NCI-H1694 (cell line): ENCODE results near the gene SPDYE16.
"Not testable (repeated sequence)": the region's sequence is repeated elsewhere in the genome, so short reads cannot be mapped to it uniquely, and the experiment has no call there.

ENCODE experiments used
- DNase-seq: peaks from one replicate; lab custom pipeline; 2025; lab: John Stamatoyannopoulos, UW

The SPDYE16 gene

DNA sequence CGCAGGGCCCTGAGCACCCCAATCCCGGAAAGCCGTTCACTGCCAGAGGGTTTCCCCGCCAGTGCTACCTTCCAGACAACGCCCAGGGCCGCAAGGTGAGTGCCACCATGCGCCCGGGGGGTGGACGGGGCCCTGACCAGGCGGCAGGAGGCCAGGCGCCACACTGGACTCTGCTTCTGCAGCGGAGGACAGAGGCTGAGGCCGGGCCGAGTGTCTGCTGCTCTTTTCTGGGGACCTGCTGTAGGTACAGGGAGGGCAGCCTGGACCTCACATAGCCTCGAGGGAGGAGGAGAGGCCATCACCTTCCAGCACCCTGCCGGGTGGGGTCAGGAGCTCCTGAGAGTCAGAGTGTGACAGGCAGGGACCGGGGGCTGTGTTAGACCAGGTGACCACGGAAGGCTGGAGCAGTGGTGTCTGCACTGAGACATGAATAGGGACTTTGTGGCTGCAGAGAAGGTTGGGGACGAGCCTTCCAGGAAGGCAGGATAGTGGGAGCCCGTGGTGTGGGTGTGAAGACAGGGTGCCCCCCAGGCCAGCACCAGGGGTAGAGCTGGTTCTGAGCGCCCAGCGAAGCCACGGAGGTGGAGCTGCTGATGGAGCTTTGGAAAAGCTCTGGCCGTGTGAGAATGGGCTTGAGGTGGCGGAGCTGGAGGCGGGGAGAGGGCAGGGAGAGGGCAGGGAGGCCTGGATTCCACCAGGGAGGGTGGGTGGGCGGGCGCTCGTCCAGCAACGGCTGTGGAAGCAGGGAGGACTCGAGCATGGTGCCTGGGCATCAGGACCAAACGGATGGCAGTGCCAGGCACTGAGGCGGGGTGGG lies 38.5 kb downstream of the SPDYE16 start:
- not testable (repeated sequence) for DNase-seq

DNA sequence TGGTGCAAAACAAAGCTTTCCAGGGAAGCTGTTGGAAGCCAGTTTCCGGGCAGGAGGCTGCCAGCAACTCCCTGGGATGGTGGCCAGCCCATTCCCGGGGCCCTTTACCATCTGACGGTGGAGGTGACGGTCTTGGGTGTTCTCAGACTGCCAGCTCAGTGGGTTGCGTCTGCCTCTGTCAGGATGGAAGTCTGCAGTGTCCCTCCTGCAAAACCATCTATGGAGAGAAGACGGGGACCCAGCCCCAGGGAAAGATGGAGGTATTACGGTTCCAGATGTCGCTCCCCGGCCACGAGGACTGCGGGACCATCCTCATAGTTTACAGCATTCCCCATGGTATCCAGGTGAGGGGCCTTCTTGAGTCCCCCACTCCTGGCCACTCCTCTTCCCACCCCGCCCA lies 39.9 kb downstream of the SPDYE16 start:
- not testable (repeated sequence) for DNase-seq

DNA sequence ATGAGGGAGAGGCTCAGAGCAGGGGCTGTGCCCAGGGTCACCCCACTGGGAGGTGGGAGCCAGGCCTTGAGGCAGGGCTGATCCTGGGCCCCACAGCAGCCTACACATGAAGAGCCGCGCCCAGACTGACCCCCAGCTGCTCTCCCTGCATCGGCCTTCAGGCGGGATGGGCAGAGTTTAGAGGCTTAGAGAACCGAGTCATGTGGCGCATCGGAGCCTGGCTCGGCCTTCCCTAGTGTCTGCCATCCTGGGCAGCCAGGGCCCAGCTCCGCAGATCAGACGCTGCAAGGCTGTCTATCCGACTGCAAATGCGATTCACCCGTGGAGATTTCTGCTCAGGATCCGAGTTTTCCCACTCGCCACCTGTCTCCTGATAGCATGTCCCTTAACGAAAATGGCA lies 40.3 kb downstream of the SPDYE16 start:
- not testable (repeated sequence) for DNase-seq

DNA sequence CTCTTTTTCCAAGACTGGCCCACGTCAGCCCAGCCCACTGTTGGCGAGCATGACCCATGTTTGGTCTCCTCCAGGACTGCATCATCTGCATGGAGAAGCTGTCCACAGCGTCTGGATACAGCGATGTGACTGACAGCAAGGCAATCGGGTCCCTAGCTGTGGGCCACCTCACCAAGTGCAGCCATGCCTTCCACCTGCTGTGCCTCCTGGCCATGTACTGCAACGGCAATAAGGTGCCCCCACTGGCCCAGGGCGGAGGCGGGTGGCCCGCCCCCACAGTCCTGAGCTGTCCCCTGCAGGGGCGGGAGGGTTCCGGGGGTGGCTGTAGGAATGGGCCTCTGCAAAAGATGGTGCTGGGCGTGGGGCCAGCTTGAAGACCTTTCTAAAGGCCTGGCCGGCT lies 40.9 kb downstream of the SPDYE16 start:
- DNase-seq: not testable (repeated sequence)

DNA sequence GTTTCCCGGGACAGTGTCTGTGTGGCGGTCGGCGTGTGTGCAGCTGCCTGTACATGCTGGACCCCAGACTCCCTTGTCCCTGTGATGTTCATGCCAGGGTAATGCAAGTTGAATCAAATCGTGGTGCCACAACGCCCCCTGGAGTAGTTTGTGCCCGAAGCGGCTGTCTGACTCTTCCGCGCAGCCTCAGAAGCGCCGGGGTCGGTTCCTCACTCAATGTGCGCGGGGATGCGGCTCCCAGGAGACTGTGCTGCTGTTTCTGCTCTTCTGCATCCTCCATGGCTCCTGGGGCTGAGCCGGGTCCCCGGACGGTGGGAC lies 43.2 kb downstream of the SPDYE16 start:
- not testable (repeated sequence) for DNase-seq

DNA sequence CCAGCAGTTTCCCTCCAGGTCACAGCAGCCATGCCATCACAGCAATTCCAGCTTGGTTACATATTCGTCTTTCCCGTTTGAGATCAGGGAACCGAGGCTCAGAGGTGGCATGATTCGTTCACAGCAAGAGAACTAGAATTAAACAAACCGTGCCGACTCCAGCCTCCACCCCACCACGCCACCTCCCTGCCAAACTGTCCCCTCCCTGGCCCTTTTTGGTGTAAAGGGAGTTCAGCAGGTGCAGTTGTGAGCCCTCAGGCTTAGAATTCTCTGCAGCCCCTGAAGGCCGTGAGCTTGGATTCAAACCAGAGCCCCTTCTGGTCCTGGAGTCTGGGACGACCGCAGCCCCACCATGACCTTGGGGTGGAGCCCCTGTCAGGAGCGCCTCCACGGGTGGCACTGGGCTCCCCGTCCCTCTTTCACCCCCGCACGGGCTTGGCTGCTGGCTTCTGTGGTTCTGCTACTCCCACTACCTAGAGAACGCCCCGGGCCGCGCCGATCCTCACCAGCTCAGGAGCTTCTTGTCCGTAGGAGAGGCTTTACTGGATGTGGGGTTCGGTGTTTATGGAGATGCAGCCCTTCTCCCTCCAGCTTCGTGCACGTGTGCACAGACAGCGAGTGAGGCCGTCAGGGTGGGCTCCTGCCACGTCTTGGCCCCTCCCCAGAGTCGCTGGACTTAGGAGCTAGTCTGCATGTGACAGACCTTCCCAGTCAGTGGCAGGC lies 43.7 kb downstream of the SPDYE16 start:
- DNase-seq: not testable (repeated sequence)

DNA sequence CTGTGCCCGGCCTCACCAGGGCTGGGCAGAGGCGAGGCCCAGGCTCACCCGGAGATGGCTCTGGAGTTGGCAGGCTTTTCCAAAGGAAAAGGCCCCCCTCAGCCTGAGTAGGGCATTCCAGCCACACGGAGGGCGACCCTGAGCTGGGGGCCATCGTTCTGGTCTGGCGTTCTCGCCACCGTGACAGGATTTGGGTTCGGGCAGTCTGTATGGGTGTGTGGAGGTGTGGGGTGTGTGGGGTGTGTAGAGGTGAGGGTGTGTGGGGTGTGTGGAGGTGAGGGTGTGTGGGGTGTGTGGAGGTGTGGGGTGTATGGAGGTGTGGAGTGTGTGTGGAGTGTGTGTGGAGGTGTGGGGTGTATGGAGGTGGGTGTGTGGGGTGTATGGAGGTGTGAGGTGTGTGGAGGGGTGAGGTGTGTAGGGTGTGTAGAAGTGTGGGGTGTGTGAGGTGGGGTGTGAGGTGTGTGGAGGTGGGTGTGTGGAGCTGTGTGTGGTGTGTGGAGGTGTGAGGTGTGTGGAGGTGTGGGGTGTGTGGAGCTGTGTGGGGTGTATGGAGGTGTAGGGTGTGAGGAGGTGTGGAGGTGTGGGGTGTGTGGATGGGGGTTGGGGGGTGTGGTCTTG lies 44.4 kb downstream of the SPDYE16 start:
- DNase-seq: not testable (repeated sequence)

DNA sequence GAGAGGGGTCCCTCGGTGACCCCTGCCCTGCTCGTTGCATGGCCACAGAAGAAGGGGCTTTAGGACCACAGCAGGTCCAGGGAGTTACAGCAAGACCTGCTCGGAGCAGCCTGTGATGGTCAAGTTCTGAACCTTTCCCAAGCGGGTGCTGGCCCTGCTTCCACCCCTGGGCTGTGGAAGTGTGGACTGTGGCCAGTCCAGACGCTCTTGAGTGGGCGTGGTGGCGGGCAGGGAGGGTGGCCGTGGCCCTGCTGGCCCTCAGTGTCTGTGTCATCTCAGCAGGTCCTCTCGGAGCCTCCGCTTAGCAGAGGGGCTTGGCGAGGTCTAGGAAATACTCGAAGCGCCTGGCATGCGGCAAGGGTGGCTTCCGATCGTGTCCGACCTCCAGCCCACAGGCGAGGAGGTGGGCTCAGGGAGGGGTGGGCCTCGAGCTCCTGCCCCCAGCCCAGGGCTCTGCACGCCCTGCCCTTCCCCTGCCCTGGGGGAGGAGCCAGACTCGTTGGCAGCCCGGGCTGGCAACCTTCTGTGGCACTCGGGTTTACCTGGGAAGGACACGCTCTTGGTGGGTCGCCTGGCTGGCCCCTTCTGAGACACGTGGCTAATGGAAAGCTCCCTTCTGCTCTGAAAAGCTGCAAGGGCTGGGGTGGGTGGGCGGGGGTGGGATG lies 45.0 kb downstream of the SPDYE16 start:
- DNase-seq: not testable (repeated sequence)

DNA sequence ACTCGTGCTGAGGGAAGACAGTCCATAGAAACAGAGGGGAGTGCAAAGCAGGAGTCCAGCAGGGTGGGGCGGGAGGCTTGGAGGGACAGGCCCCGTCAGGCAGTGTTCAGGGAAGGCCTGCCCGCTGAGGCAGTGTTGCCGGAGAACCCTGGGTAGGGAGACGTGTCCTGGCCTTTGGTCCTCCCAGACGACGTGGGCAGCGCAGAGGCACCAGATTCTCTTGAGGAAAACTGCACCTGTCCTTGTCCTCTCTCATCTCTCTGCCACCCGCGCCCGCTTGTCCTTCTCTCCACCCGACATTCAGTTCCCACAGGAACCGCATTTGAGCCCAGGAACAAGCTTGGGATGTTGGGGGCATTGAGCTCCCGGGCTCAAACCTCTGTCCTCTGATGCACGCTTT lies 47.4 kb downstream of the SPDYE16 start:
- DNase-seq: not testable (repeated sequence)

DNA sequence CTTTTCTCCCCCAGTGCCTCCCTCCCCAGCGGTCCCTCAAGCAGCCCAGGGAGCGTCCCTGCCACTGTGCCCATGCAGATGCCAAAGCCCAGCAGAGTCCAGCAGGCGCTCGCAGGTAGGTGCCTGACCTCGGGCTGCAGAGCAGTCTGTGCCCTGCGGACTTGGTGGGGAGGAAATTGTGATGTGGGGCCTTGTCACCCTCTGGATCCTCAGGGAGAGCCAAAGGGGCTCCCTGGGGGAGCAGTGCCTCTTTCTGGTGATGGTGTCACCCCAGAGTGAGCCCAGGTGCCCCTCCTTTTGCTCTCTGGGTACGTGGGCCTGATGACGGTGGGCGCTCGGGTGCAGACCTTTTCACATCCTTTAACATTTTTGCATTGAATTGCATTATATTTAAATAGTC lies 51.0 kb downstream of the SPDYE16 start:
- DNase-seq: not testable (repeated sequence)

DNA sequence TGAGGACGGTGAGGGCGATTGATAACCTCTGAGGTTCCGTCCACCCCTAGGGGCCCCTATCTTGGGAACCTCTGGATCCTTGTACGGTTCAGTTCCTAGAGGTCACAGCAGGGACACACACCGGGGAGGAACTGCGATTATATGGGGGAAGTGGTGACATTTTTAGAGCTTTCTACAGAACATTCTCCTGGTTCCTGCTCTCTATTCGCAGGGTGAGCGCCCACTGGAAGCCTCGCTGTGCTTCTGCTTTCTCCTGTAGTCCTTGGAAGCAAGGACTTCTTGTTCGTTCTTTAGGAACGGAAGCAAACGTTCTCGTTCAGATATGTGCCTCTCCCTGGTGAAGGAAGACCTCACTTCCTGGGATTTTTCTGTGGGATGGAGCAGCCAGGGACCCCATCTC lies 55.1 kb downstream of the SPDYE16 start:
- DNase-seq: not testable (repeated sequence)

DNA sequence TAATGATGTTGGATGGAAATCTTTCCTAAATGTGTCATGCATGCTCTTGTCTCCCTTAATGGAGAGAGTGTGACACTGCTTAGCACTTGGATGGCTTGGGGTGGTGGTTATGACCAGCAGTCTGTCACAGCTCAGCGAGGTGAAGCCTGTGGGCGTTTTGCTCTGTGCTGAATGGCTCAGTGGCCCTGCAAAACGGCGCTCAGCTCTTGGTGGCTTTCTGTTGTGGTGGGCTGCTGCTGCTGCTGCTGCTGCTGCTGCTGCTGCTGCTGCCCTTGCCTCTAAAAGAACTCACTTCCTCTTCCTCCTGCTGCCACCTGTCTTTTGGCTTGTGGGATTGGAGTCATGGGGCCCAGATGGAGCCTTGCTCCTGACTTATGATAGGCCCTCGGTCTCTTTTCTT lies 56.5 kb downstream of the SPDYE16 start:
- not testable (repeated sequence) for DNase-seq

DNA sequence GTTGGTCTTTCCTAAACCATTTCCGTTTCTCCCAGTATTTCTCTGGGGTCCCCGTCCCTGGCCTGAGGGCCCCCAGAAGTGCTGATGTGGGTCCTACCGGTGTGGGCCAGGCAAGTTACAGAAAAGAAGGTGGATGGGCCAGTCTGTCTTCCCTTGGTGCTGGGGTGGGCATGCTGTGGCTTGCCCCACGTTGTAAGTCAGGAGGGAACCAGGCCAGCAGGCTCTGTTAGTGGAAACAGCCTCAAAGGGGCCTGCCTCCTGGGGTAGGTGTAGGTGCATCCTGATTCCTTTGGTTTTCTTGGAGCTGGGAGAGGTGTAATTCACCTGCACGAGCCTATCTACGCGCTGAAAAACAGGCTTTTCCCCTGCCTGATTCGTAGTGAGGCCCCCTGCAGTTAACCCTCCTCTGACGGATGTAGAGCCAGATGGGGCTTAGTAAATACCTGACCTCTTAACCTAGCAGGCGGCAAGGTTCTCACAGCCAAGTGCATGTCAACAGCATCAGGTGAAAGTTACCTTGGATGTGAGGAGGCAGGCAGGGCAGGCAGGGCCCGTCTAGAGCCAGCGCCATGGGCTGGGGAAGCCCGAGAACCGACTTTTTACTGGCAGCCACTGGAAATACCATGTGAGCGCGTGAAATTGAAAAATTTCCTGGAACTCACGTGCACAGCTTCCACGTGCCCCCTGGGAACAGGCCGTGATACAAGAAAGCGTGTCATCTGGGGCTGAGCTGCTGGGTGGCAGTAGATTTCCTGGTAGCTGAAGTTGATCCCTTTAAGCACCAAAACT lies 57.1 kb downstream of the SPDYE16 start:
- DNase-seq: not testable (repeated sequence)

DNA sequence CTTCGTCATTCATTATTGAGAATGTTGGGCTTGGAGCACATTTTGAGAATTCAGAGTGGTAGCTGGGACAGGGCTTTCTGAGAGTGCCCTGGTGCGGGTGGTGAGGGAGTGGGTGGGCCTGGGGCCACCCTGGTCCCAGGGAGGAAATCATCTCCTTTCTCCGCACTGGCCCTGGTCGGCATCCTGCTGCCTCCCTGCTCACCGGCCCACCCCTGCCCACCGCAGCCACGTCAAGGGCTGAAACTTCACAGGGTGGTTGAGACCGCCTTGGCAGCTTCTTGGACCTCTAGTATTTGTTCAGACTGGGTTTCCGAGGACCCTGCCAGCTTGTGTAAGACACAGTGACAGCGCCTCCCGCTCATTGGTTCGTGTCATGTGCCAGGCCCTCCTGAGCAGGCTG lies 58.6 kb downstream of the SPDYE16 start:
- DNase-seq: not testable (repeated sequence)

DNA sequence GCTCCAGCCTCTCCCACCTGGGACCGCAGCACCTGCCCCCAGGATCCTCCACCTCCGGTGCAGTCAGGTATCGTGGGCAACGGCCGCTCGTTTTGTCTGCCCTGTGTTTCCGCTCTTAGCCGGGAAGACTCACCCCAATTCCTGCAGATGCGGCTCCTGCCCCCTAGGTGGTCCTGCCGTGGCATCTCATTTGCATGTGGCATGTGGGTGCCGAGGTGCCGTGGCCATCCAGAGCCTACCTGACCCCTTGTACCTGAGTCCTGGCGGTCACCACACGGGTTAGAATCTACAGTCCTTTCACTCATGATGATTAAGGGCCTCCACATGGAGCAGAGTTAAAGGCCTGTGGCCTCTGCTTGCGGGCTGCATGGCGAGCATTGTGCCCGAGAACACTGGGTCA lies 60.0 kb downstream of the SPDYE16 start:
- not testable (repeated sequence) for DNase-seq

DNA sequence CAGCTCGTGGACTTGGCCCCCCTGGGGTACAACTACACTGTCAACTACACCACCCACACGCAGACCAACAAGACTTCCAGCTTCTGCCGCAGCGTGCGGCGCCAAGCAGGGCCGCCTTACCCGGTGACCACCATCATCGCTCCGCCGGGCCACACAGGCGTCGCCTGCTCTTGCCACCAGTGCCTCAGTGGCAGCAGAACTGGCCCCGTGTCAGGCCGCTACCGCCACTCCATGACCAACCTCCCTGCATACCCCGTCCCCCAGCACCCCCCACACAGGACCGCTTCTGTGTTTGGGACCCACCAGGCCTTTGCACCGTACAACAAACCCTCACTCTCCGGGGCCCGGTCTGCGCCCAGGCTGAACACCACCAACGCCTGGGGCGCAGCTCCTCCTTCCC lies 60.4 kb downstream of the SPDYE16 start:
- not testable (repeated sequence) for DNase-seq
